ENCODE results near the gene LAP3. TPM values are rescaled to one million over a fixed set of nuclear protein-coding genes. Genes with fewer than 3 reads are reported as not detected.

LAP3 gene
- total RNA-seq, 2 experiments from 2014 or later: 91.0 to 94.8 TPM

DNA sequence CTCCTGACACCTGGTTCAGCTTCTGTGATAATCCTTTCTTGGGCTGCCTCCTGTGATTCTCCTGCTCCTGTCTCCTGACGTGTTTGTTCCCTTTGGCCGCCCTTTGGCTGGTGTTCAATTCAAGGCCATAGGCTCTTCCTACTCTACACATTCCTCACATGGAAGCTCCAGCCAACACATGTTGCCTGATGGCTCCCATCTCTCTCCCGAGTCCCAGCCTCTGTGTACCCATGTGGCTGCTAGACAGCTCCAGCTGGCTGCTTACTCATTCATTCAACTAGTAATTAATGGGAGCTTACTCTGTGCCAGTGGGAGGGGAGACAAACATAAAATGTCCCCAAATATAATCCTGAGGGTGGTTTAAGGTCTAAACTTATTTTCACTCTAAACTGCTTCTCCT is 28.2 kb downstream of the LAP3 start:
- POLR2A ChIA-PET: no interaction called here
- CTCF ChIA-PET: interaction anchor here (2.1 kb wide), 1 partner anchor 31 kb away, joined by 5 read pairs; no protein-coding TSS in a partner anchor

DNA sequence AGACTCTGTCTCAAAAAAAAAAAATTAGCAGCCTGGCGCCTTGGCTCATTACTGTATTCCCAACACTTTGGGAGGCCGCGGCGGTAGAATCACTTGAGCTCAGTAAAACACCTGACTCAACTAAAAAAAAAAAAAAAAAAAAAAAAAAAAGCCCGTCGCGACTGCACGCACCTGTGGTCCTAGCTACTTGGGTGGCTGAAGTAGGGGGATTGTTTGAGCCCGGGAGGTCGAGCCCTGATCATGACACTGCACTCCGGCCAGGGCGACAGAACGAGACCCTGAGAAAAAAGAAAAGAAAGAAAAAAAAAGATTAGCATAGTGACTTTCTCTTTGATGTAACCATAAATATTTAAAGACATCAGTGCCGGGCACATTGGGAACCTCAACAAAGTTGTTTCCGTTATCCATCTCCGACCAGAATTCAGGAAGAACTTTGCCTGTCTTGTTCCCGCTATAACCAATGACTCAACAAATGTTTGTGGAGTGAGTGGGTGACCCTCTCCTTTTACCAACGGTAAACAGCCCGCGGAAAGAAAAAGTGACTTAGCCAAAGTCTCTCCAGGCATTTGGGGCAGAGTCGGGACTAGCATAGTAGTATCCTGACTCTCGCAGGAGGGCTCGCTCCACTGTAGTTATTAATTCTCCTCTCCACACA is 36.9 kb downstream of the LAP3 start:
- POLR2A ChIA-PET: interaction anchor here (0.5 to 1.1 kb wide), 6 partner anchors 29 to 1847 kb away, joined by 3 to 12 read pairs (median 4); partner anchors contain the start of genes DCAF16 and NCAPG
- CTCF ChIA-PET: interaction anchor here (1.1 to 2.1 kb wide), 4 partner anchors 20 to 197 kb away, joined by 3 to 6 read pairs (median 3); partner anchors contain the start of genes DCAF16 and NCAPG

DNA sequence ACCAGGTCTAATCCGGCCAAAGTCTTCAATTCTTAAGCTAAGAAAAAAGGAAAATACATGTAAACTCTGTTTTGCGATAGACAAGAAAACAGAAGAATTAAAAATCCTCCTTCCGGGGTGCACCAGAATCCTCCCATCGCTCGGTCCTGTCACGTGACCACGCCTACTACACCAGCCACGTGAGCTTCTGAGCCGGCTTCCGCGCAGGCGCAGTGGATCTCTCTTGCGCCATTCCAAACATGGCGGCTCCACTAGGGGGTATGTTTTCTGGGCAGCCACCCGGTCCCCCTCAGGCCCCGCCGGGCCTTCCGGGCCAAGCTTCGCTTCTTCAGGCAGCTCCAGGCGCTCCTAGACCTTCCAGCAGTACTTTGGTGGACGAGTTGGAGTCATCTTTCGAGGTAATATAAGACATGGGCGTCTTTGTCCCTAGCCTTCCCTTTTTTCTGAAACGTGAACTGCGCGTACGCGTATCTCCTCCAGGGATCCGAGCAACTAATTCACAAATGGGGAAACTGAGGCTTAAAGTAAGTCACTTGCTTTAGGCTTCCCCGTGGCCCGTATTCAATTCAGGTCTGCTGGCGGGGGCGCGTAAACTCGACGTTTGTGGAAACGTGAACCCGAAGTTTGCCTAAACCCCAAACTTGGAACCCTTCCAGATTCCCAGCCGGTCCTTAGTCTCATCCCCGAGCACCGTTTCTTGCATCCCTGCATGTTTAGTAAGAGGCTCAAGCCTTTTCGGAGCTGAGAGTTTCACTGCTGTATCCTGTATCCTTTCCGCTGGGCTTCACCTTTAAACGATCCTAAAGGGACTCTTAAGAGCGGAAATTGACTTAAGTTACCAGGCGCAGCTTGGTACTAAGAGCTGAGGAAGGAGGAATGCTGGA is 37.7 kb downstream of the LAP3 start, which contains the start of gene MED28:
TSS of gene MED28 (plus strand) at position 226 of the 884 bp plus-strand sequence. CDS start at position 240, 14 bp downstream.
- POLR2A ChIA-PET: interaction anchor here (0.5 to 1.4 kb wide), 6 partner anchors 29 to 210 kb away, joined by 3 to 6 read pairs (median 3); partner anchors contain the start of genes DCAF16 and NCAPG
- CTCF ChIA-PET: interaction anchor here (0.8 to 2.1 kb wide), 5 partner anchors 21 to 196 kb away, joined by 3 to 6 read pairs (median 3); partner anchors contain the start of genes DCAF16 and NCAPG

DNA sequence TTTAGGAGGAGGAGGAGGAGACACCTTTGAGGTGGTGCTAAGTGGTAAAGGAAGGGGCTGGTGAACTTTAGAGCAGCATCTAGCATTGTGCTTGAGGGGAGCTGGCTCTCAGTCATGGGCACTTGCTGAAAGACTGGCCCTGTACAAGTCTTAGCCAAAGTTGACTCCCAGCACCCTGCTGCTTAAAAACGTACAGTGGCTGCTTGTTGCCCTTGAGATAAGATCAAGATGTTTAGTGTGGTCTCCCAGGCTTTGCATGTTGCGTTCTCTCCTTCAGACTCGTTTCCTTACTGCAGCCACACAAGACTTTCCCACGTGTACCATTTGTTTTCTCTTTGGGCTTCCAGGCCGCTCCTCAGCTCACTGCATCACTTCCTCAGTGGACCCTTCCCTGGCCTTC is 39.3 kb downstream of the LAP3 start:
- ChIA-PET POLR2A (no interaction called here), CTCF (interaction anchor here (1.5 kb wide), 1 partner anchor 67 kb away, joined by 3 read pairs; no protein-coding TSS in a partner anchor)

DNA sequence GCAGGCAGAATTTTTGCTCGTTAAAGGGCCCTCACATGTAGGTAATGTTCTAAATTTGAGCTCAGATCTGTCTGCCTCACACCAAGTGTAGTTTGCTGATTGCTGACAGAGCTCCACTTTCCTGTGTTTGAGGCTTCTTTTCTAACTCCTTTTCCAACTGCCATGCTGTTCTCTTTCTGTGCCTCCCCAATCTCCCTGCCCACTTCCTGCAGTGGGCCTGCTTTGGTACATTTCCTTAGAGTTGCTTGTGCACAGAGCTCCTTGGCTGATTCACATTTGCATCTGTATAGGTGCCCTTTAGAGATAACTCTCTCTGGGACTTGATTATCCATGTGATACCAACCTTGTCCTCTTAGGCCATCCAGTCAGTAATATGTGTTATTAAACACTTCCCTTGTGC is 41.9 kb downstream of the LAP3 start:
- ChIA-PET CTCF (no interaction called here), POLR2A (no interaction called here)

DNA sequence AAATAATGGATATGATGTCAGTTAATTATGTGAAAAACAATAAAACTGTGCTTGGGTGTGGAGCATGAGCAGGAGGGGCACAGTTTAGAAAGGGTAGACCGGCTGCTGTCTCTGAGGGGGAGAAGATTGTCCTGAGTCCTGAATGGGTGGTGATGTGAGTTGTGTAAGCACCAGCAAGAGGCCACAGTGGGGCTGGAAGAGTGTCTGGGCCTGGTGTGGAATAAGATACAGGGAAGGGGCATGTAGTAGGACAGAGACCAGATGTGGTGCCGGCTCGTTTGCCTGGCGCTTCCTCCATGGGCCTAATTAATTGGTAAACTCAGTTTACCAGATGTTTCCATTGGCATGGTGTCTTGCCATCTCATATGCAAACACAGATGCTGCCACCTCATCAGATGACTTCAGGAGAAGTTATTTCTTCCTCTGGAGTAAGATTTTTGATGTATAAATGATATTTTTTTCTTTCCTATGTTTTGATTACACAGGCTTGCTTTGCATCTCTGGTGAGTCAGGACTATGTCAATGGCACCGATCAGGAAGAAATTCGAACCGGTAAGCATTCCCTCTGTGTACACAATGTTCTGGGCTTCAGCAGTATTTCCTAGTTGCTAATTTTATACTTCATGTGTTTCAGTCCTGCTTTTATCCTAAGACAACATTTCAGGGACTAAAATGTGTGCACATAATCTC is 42.6 kb downstream of the LAP3 start:
- ChIA-PET POLR2A (no interaction called here), CTCF (no interaction called here)

DNA sequence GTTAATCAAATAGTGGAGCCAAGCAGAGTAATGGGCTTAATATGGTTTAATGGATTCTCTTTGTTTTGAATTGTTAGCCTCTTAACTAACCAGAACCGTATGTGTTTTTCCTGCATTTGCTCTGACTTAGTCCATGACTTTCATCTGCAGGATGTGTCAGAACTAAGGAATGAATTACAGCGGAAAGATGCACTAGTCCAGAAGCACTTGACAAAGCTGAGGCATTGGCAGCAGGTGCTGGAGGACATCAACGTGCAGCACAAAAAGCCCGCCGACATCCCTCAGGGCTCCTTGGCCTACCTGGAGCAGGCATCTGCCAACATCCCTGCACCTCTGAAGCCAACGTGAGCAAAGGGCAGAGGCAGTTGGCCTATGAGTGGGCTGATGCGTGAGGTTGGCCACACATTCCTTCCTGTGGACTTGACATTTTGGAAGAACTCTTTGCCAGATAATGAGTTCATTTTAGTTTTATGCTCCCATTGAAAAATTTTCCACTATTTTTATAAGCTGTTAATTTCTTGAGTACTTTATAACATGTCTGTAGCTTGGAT is 46.5 kb downstream of the LAP3 start:
- POLR2A ChIA-PET: no interaction called here
- CTCF ChIA-PET: interaction anchor here (1.9 kb wide), 1 partner anchor 13 kb away, joined by 9 read pairs; no protein-coding TSS in a partner anchor

DNA sequence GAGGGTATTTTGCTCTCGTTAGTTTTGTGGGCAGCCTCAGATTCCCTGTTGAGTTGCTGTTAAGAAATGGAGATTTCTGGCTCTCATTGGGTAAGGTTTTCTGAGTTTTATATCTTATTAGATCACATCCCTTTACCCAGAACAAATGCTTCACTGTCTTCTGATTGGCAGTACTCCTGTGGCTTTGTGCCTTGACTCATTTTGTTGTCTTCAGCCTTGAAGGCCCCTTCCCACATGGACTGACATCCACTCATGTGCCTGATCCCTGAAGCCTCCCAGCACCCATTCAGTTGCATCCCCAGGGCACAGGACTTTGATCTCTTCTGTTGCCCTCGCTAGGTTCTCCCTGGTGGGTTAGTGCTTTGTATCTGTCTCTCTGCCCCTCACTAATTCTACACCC is 47.8 kb downstream of the LAP3 start:
- ChIA-PET CTCF (no interaction called here), POLR2A (no interaction called here)

DNA sequence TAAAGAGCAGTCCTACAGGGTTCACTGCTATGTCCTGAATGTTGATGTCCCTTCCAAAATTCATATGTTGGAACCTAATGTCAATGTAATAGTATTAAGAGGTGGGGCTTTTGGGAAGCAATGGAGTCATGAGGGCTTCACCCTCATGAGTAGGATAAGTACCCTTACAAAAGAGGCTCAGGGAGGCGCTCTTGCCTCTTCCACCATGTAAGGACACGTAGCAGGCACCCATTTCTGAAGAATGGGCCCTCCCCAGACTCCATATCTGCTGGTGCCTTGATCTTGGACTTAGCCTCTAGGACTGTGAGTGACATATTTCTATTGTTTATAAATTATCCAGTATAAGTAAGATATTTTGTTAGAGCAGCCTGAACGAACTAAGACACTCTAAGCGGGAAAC is 53.2 kb downstream of the LAP3 start:
- ChIA-PET CTCF (no interaction called here), POLR2A (no interaction called here)

DNA sequence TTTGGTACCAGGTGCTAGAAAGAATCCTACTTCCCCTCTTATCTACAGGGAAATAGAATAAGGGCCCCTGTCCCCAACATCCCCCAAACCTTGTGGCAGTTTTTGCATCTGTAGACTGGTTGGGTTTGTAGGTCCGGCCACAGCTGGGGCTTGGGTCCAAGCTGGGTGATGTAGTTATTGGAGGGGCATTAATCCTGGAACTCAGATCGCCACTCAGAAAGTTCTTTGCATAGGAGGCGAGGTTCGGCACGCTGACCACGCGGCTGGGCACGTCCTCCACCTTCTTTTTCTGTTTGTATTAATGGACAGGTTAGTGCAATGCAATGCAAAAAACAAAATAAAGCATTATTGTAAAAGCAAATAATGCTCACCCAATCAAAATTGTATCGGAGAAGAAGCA is 56.6 kb downstream of the LAP3 start:
- POLR2A ChIA-PET: no interaction called here
- CTCF ChIA-PET: no interaction called here

DNA sequence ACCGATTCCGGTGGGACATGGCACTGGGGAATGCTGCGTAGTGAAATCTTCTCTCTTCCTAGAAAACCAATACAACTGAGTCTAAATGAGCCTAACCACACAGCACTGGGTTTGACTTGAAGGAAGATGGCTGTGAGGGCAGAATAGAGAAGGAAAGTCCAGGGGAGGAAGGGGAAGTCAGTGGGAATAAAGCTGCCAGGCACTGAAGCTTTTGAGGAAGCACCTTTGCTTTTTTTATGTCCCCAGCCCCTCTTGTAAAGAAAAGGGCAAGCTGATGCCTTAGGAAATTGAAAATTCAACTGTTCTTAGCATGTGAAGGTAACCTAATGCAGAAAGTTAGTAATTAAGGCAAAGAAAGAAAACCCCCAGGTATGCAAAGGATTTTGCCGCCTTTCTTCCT is 58.1 kb downstream of the LAP3 start:
- ChIA-PET CTCF (interaction anchor here (1.7 to 3.3 kb wide), 2 partner anchors 78 to 88 kb away, joined by 4 to 24 read pairs; no protein-coding TSS in a partner anchor), POLR2A (no interaction called here)

DNA sequence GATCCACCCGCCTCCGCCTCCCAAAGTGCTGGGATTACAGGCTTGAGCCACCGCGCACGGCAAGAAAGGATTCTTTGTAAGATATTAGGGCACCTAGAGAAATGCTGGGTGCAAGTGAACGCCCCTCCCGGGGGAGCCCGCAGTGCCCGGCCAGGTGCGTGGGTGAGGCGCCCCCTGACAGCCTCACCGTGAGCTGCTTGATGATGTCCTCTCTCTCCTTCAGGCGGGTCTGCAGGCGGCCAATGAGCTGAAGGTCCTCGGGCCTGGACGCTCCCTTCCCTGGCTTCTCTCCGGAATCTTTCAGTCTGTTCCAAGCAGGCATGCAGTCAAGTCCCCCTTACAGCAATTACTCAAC is 59.3 kb downstream of the LAP3 start:
- POLR2A ChIA-PET: no interaction called here

DNA sequence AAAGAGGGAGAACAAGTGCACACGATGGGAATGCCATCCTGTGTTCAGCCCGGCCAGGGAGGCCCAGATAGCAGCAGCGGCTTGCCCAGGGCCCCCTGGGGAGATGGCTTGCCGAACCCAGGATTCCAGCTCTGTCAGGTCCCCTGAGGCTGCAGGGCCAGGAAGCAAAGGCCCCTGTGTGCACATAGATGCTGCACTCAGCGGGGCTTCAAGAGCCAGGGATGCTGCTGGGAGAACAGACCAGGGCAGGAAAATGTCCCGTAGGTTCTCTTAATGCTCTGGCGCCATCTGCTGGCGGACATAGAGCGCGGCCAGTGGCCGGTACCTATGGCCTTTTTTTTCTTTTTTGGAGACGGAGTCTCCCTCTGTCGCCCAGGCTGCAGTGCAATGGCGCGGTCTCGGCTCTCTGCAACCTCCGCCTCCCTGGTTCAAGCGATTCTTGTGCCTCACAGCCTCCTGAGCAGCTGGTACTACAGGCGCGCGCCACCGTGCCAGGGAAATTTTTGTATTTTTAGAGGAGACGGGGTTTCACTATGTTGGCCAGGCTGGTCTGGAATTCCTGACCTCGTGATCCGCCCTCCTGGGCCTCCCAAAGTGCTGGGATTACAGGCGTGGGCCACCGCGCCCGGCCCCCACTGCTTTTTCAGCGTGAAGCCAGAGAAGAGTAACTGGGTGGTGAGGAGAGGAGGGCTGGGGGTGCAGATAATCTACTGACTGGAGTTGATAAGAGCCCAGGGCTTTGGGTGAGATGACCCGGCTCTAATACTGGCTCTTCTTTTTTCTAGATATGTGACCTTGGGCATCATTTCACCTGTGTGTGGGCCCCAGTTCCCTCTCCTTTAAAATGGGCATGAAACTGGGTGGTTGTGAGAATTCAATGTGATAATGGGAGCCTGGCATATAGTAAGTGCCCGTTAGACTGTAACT is 60.0 kb downstream of the LAP3 start:
- POLR2A ChIA-PET: no interaction called here

More for the DNA sequence above, 59.3 kb downstream of the LAP3 start:
- CTCF ChIA-PET: interaction anchor here (0.6 to 3.3 kb wide), 11 partner anchors 10 to 94 kb away, joined by 3 to 24 read pairs (median 5); partner anchors contain the start of gene MED28

DNA sequence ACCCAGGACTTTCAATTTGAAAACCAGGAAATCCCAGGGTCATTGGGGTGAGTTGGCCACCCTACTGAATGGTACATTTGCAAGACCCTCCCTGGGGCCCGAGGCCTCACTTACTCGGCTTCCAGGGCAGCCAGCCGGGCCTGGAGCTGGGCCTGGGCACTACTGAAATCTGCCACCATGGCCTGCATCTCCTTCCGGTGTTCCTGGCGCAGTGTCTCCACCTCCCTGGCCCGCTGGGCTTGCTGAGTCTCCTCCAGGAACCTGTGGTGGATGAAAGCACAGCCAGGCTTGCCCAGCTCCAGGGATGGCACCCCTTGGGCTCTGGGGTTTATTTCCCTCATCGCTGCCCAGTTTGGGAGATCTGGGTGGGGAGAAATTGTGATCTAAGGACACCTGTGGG is 62.1 kb downstream of the LAP3 start:
- POLR2A ChIA-PET: interaction anchor here (0.6 kb wide), 1 partner anchor 82 kb away, joined by 3 read pairs; no protein-coding TSS in a partner anchor
- CTCF ChIA-PET: interaction anchor here (1.5 kb wide), 1 partner anchor 90 kb away, joined by 4 read pairs; no protein-coding TSS in a partner anchor

More for the DNA sequence above, 60.0 kb downstream of the LAP3 start:
- CTCF ChIA-PET: interaction anchor here (0.6 to 3.3 kb wide), 12 partner anchors 10 to 95 kb away, joined by 3 to 24 read pairs (median 4); partner anchors contain the start of gene MED28

DNA sequence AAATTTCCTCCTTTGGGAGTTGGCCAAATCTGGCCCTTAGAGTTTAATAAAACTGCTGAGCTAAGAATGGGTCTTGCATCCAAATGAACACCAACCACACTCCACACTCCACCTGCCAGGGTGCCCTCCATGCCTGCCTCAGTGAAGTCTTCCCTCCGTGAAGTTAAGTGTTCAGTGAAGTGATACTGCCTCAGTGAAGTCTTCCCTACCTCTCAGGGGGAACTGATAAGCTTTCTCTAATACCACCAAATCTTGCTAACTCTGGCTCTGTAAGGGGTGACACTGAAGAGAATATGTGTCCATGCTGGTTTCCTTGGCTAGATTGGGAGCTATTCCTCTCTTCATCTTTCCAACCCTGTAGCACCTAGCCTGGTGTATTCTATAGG is 65.4 kb downstream of the LAP3 start:
- ChIA-PET POLR2A (no interaction called here), CTCF (interaction anchor here (0.7 kb wide), 2 partner anchors 94 to 130 kb away, joined by 3 read pairs; no protein-coding TSS in a partner anchor)

DNA sequence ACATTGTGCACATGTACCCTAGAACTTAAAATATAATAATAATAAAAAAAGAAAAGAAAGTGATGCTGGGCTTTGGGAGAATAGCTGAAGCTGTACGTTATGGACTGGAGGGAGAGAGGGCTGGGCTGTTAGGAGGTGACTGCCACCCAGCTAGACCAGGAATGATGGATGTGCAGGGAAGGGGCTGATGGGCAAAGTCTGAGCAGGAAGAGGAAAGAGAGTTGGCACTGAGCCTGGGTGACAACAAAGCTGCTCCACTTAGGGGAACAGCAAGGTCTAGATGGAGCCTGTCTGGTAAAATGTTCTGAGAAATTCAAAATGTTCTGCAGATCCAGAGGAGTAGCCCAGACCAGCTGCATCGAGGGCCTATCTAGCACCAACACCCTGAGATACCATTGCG is 69.7 kb downstream of the LAP3 start:
- ChIA-PET POLR2A (no interaction called here), CTCF (interaction anchor here (1.2 kb wide), 1 partner anchor 10 kb away, joined by 5 read pairs; no protein-coding TSS in a partner anchor)

DNA sequence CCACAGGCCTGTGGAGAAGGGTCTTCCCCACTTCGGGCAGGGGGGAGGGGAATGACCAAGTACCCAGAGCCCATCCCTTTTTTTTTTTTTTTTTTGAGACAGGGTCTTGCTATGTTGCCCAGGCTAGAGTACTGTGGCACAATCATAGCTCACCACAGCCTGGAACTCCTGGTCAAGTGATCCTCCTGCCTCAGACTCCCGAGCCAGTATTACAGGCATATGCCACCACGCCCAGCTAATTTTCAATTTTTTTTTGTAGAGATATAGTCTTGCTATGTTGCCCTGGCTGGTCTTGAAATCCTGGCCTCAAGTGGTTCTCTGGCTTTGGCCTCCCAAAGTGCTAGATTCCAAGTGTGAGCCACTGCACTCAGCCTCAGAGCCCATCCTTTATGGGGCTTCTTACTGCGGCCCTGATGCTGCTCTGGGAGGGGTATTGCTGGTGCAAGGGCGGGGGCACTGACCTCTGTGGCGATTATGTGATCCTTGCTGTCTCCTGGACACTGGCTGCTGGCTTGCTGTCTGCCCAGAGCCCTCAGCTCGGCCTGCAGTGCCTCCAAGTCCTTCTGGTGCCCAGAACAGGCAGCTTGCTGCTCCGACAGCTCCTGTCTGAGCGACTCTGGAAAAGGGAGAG is 70.3 kb downstream of the LAP3 start:
- CTCF ChIA-PET: interaction anchor here (1.2 kb wide), 1 partner anchor 11 kb away, joined by 5 read pairs; no protein-coding TSS in a partner anchor

DNA sequence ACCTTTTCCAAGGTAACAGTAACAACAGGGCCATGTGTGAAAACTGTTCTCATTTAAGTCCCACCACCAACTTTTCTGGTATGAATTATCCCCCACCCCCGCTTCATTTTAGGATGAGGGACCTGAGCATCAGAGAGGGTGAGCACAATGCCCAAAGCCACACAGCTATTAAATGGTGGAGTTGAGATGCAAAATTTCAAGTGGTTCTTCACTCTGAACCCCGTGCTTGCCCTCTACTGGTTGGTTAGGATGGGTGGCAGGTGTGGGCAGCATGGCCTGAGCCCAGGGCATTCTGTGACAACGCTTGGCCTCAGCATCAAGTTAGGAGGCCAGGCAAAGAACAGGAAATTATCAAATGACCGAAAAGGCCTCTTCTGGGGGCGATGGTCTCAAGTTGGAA is 70.9 kb downstream of the LAP3 start:
- ChIA-PET CTCF (no interaction called here), POLR2A (no interaction called here)

More for the DNA sequence above, 70.3 kb downstream of the LAP3 start:
- POLR2A ChIA-PET: no interaction called here
